Parathyroid adenoma (tissue), 2 donors: ENCODE data around the gene HOXD11.

ENCODE experiments used
- H2AFZ ChIP-seq: fragments of 300-600 bp; sonication (generic); one replicate; pipeline ENCODE4 v1.7.0; 2017; ENCODE audit warnings: antibody characterized with exemption, mild to moderate bottlenecking
- H3K27ac ChIP-seq: fragments of 300-600 bp; sonication (generic); one replicate; pipeline ENCODE4 v1.7.0; 2017
- H3K27me3 ChIP-seq: fragments of 300-600 bp; sonication (generic); one replicate; pipeline ENCODE4 v1.7.0; 2017; ENCODE audit warnings: low read length; ENCODE audit not compliant: control insufficient read depth, insufficient read depth
- H3K36me3 ChIP-seq: fragments of 300-600 bp; sonication (generic); one replicate; pipeline ENCODE4 v1.7.0; 2017; ENCODE audit warnings: low read length; ENCODE audit not compliant: control insufficient read depth, insufficient read depth
- H3K4me1 ChIP-seq: fragments of 300-600 bp; sonication (generic); one replicate; pipeline ENCODE4 v1.7.0; 2017; ENCODE audit warnings: control low read depth
- H3K4me2 ChIP-seq: fragments of 300-600 bp; sonication (generic); one replicate; pipeline ENCODE4 v1.7.0; 2017; ENCODE audit warnings: low read length
- H3K4me3 ChIP-seq: fragments of 300-600 bp; sonication (generic); one replicate; pipeline ENCODE4 v1.7.0; 2017; ENCODE audit warnings: low read depth, low read length
- H3K79me2 ChIP-seq: fragments of 300-600 bp; sonication (generic); one replicate; pipeline ENCODE4 v1.7.0; 2017; ENCODE audit warnings: control low read depth
- H3K9ac ChIP-seq: fragments of 300-600 bp; sonication (generic); one replicate; pipeline ENCODE4 v1.7.0; 2017; ENCODE audit warnings: mild to moderate bottlenecking
- H3K9me3 ChIP-seq: fragments of 300-600 bp; sonication (generic); one replicate; pipeline ENCODE4 v1.7.0; 2017; ENCODE audit warnings: low read length; ENCODE audit not compliant: control insufficient read depth
- CTCF ChIP-seq: fragments of 300-600 bp; sonication (generic); IDR thresholded peaks from one replicate; pipeline ENCODE4 v1.7.0; 2017; ENCODE audit warnings: antibody characterized with exemption, mild to moderate bottlenecking
- donor health status: primary hyperparathyroidism.

Gene HOXD11

GRCh38 chr2:176129813-176130146 lies 22.7 kb downstream of the HOXD11 start:
- Histone ChIP-seq H3K4me3 (no peak overlapping the region), H3K79me2 (no peaks in the 10 kb centered on the region), H3K9ac (no peak overlapping the region), H2AFZ (no peak overlapping the region), H3K27ac (no peak overlapping the region), H3K4me2 (no peak overlapping the region), H3K9me3 (peaks cover 4% of the 10 kb centered on the region), H3K36me3 (no peaks in the 10 kb centered on the region), H3K4me1 (no peaks in the 10 kb centered on the region), H3K27me3 (peaks cover 20% of the 10 kb centered on the region)
- TF ChIP-seq CTCF, result no peak

- Histone ChIP-seq H3K27me3 (peaks cover 18% of the 10 kb centered on the region), H3K9me3 (peaks cover 4% of the 10 kb centered on the region), H3K27ac (no peak overlapping the region), H2AFZ (no peak overlapping the region), H3K4me1 (no peaks in the 10 kb centered on the region), H3K36me3 (no peaks in the 10 kb centered on the region), H3K4me2 (no peak overlapping the region), H3K79me2 (no peaks in the 10 kb centered on the region), H3K4me3 (peak overlapping the region; percentile 23), H3K9ac (no peak overlapping the region)
- no peak for TF ChIP-seq CTCF
These were observed 23.3 kb downstream of the HOXD11 start for GRCh38 chr2:176130147-176130956.

DNA sequence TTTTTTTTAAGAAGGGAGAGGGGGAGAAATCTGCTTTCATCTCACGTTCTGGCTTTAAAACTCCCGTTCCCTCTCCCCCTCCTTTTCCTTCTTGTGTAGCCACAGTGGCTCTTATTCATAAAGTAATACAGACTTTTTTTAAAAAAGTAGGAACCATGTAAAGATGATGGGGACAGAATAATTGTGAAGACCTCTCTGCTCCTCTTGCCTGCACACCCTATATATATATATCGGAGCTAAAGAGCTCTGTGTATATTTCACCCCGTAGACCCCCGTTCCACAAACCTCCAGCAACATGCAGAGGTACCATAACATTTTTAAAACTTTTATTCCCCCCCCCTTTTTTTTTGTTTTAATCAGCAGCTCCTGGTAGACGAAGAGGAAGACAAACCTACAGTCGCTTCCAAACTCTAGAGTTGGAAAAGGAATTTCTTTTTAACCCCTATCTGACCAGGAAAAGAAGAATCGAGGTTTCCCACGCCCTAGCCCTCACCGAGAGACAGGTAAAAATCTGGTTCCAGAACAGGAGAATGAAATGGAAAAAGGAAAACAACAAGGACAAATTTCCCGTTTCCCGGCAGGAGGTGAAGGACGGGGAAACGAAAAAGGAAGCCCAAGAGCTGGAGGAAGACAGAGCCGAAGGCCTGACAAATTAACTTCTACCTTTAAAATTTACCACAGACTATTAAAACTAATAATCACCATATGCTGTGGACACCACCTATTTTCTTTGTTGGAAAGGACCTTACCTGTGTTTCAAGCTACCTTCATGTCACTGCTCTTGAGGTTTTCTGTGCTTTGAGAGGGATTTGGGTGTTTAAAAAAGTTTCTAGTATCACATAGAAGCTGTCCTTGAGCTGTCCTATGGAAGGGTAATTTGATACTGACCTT lies 24.1 kb downstream of the HOXD11 start:
- H3K27ac ChIP-seq, result no peak overlapping the region
- H3K27me3 ChIP-seq, result peaks cover 21% of the 10 kb centered on the region
- TF ChIP-seq CTCF, result no peak
- no peak overlapping the region for H2AFZ ChIP-seq
- no peak overlapping the region for H3K9ac ChIP-seq
- no peaks in the 10 kb centered on the region for H3K79me2 ChIP-seq
- H3K4me3 ChIP-seq, result peak overlapping the region; percentile 23
- no peaks in the 10 kb centered on the region for H3K4me1 ChIP-seq
- no peaks in the 10 kb centered on the region for H3K36me3 ChIP-seq
- no peak overlapping the region for H3K4me2 ChIP-seq
- peaks cover 4% of the 10 kb centered on the region for H3K9me3 ChIP-seq

GRCh38 chr2:176131848-176132158 lies 24.7 kb downstream of the HOXD11 start:
- peaks cover 4% of the 10 kb centered on the region for H3K9me3 ChIP-seq
- H3K79me2 ChIP-seq, result no peaks in the 10 kb centered on the region
- H3K36me3 ChIP-seq, result no peaks in the 10 kb centered on the region
- no peak for TF ChIP-seq CTCF
- H3K27ac ChIP-seq, result no peak overlapping the region
- H2AFZ ChIP-seq, result no peak overlapping the region
- H3K4me2 ChIP-seq, result no peak overlapping the region
- no peak overlapping the region for H3K9ac ChIP-seq
- H3K4me3 ChIP-seq, result no peak overlapping the region
- no peaks in the 10 kb centered on the region for H3K4me1 ChIP-seq
- peaks cover 25% of the 10 kb centered on the region for H3K27me3 ChIP-seq
